HL-60 (cell line): ENCODE measurements around the gene RALGPS2.

ENCODE experiments used
- DNase-seq, 2 experiments: peaks; one replicate each; pipeline ENCODE4 v3.0.0-alpha.2; 2010 to 2020; ENCODE audit warnings: low read depth in 1 of 2, low spot score in 1 of 2
- H3K27ac ChIP-seq: fragments of 250-450 bp; sonication (Bioruptor Pico); replicated peaks from 2 replicates; pipeline ENCODE4 v1.5.1; 2020; ENCODE audit warnings: mild to moderate bottlenecking, moderate library complexity
- H3K27me3 ChIP-seq: fragments of 250-450 bp; sonication (Bioruptor Pico); 2 replicates; pipeline ENCODE4 v1.5.1; 2021; ENCODE audit warnings: mild to moderate bottlenecking, moderate library complexity; ENCODE audit not compliant: insufficient read depth, poor library complexity, severe bottlenecking
- H3K4me3 ChIP-seq: replicated peaks from 2 replicates; pipeline ENCODE4 v1.5.1; 2011; ENCODE audit warnings: mild to moderate bottlenecking, control low read depth, low read length; ENCODE audit not compliant: insufficient read depth
- GABPA ChIP-seq: IDR thresholded peaks from 2 replicates; pipeline ENCODE4 v1.6.1; 2012; ENCODE audit warnings: low read depth
- POLR2AphosphoS5 ChIP-seq: IDR thresholded peaks from 2 replicates; pipeline ENCODE4 v1.6.1; 2012; ENCODE audit warnings: low read depth
- SPI1 ChIP-seq: IDR thresholded peaks from 2 replicates; pipeline ENCODE4 v1.6.1; 2012; ENCODE audit warnings: low read depth, mild to moderate bottlenecking, borderline replicate concordance
- TF ChIP-seq, protein P1 (sequence below): IDR thresholded peaks from one replicate; pipeline ENCODE4 v1.5.1; 2011; ENCODE audit warnings: low read length, control low read depth, inconsistent platforms; ENCODE audit not compliant: insufficient read depth
- TF ChIP-seq, protein P2 (sequence below): IDR thresholded peaks from 2 replicates; pipeline ENCODE4 v1.6.1; 2012; ENCODE audit warnings: low read depth; ENCODE audit not compliant: insufficient replicate concordance

RALGPS2 gene

DNA sequence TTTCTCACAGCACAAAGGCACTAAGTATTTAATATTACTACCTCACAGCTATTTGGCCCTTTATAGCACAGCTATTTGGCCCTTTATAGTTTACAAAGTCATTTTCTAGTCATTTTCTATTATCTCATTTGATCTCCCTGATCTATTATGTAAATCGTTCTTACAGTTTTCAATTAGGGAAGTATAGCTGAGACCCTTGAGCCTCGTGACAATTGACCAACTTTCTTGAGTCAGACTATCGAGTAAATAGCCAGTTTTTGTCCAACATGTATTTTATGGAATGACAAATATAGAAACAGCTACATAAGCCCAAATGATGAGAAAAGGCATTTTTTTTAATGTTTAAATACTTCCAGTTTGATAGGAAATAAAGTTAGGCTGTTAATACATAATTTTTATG, 152.9 kb downstream of the RALGPS2 start:
- DNase-seq, result peak in 1 of 2 experiments; percentile 25
- TF ChIP-seq, protein P1, sequence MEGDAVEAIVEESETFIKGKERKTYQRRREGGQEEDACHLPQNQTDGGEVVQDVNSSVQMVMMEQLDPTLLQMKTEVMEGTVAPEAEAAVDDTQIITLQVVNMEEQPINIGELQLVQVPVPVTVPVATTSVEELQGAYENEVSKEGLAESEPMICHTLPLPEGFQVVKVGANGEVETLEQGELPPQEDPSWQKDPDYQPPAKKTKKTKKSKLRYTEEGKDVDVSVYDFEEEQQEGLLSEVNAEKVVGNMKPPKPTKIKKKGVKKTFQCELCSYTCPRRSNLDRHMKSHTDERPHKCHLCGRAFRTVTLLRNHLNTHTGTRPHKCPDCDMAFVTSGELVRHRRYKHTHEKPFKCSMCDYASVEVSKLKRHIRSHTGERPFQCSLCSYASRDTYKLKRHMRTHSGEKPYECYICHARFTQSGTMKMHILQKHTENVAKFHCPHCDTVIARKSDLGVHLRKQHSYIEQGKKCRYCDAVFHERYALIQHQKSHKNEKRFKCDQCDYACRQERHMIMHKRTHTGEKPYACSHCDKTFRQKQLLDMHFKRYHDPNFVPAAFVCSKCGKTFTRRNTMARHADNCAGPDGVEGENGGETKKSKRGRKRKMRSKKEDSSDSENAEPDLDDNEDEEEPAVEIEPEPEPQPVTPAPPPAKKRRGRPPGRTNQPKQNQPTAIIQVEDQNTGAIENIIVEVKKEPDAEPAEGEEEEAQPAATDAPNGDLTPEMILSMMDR, result no peak
- TF ChIP-seq, protein P2, sequence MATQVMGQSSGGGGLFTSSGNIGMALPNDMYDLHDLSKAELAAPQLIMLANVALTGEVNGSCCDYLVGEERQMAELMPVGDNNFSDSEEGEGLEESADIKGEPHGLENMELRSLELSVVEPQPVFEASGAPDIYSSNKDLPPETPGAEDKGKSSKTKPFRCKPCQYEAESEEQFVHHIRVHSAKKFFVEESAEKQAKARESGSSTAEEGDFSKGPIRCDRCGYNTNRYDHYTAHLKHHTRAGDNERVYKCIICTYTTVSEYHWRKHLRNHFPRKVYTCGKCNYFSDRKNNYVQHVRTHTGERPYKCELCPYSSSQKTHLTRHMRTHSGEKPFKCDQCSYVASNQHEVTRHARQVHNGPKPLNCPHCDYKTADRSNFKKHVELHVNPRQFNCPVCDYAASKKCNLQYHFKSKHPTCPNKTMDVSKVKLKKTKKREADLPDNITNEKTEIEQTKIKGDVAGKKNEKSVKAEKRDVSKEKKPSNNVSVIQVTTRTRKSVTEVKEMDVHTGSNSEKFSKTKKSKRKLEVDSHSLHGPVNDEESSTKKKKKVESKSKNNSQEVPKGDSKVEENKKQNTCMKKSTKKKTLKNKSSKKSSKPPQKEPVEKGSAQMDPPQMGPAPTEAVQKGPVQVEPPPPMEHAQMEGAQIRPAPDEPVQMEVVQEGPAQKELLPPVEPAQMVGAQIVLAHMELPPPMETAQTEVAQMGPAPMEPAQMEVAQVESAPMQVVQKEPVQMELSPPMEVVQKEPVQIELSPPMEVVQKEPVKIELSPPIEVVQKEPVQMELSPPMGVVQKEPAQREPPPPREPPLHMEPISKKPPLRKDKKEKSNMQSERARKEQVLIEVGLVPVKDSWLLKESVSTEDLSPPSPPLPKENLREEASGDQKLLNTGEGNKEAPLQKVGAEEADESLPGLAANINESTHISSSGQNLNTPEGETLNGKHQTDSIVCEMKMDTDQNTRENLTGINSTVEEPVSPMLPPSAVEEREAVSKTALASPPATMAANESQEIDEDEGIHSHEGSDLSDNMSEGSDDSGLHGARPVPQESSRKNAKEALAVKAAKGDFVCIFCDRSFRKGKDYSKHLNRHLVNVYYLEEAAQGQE, result no peak
- TF ChIP-seq SPI1 (no peak), POLR2AphosphoS5 (no peak), GABPA (no peak)

DNA sequence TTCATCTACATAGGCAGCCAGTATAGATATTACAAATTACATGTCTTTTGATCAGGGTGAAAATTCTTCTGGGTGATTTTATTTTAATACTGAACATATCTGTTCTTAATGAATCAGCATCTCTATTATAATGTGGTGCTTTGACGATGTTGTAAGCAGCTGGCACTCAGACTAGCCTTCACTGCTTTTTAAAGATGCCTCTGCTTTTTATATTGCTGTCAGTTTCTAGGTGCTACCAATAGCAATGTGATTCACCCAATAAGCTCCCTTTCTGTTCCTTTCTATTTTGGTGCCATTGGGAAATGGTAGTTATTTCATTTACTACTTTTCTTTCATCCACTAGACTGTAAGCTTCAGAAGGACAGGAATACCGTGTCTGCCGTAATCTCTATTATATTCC, 156.9 kb downstream of the RALGPS2 start:
- TF ChIP-seq POLR2AphosphoS5 (no peak), GABPA (no peak), SPI1 (no peak)
- TF ChIP-seq, protein P2, result no peak
- TF ChIP-seq, protein P1, result no peak
- Histone ChIP-seq H3K27ac (no peak overlapping the region), H3K27me3 (no peaks in the 10 kb centered on the region), H3K4me3 (no peak overlapping the region)
- no peak for DNase-seq

More for the DNA sequence above, 152.9 kb downstream of the RALGPS2 start:
- H3K27me3 ChIP-seq, result no peaks in the 10 kb centered on the region
- peak overlapping the region; percentile 8; the same call in 1 of the 2 replicates for H3K27ac ChIP-seq
- H3K4me3 ChIP-seq, result no peak overlapping the region

DNA sequence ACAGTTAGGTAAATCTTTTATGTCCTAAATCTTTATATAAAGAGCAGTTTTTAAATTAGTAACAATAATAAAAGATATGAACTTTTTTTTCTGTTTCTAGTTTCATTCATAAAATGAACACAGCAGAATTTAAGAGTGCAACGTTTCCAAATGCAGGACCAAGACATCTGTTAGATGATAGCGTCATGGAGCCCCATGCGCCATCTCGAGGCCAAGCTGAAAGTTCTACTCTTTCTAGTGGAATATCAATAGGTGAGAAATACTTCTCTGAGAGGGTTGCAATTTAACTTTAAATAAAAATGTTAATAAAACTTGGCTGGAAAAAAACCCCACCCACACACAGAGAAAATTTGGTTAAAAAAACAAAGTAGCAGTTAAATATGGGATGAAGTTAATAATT, 160.8 kb downstream of the RALGPS2 start:
- H3K4me3 ChIP-seq, result no peak overlapping the region
- TF ChIP-seq POLR2AphosphoS5 (no peak), GABPA (no peak), SPI1 (no peak)
- TF ChIP-seq, protein P2, result no peak
- TF ChIP-seq, protein P1, result no peak
- H3K27ac ChIP-seq, result no peak overlapping the region
- DNase-seq, result no peak
- H3K27me3 ChIP-seq, result no peaks in the 10 kb centered on the region
